ENCODE data around the gene PLCG2.

The PLCG2 gene

DNA sequence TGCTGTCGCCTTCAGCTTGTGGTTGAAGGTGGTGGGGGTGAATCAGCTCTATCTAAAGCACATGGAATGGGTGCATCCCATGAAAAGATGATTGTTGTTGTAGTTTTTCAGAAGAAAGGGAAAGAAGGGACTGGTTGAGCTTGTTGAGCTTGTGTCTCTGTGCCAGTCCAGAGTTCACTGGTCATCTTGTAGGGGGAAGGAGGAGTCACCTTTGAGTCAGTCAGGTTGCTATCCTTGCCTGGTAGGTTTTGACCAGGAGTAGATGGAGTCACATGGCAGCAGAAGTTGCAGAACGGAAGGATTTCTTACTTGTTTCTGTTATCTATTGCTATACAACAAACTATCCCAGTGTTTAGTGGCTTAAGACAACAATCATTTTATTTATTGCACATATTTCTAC is 73.3 kb downstream of the PLCG2 start:
- H3K4me3 ChIP-seq (ENCODE audit: low read depth, low read length), result no peak overlapping the region
- TF ChIP-seq POLR2A (IDR thresholded peaks at IDR 0.05; ENCODE audit: extremely low read depth, insufficient read length) (no peak), MYC (IDR thresholded peaks at IDR 0.05; ENCODE audit: low read depth, low read length) (no peak)
- TF ChIP-seq, protein P1, sequence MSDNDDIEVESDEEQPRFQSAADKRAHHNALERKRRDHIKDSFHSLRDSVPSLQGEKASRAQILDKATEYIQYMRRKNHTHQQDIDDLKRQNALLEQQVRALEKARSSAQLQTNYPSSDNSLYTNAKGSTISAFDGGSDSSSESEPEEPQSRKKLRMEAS (IDR thresholded peaks at IDR 0.05; ENCODE audit: low read depth, low read length), result no peak
- TF ChIP-seq, protein P2, sequence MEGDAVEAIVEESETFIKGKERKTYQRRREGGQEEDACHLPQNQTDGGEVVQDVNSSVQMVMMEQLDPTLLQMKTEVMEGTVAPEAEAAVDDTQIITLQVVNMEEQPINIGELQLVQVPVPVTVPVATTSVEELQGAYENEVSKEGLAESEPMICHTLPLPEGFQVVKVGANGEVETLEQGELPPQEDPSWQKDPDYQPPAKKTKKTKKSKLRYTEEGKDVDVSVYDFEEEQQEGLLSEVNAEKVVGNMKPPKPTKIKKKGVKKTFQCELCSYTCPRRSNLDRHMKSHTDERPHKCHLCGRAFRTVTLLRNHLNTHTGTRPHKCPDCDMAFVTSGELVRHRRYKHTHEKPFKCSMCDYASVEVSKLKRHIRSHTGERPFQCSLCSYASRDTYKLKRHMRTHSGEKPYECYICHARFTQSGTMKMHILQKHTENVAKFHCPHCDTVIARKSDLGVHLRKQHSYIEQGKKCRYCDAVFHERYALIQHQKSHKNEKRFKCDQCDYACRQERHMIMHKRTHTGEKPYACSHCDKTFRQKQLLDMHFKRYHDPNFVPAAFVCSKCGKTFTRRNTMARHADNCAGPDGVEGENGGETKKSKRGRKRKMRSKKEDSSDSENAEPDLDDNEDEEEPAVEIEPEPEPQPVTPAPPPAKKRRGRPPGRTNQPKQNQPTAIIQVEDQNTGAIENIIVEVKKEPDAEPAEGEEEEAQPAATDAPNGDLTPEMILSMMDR (IDR thresholded peaks at IDR 0.05; ENCODE audit: low read depth, low read length), result no peak
- DNase-seq (ENCODE audit: low read depth), result no peak

DNA sequence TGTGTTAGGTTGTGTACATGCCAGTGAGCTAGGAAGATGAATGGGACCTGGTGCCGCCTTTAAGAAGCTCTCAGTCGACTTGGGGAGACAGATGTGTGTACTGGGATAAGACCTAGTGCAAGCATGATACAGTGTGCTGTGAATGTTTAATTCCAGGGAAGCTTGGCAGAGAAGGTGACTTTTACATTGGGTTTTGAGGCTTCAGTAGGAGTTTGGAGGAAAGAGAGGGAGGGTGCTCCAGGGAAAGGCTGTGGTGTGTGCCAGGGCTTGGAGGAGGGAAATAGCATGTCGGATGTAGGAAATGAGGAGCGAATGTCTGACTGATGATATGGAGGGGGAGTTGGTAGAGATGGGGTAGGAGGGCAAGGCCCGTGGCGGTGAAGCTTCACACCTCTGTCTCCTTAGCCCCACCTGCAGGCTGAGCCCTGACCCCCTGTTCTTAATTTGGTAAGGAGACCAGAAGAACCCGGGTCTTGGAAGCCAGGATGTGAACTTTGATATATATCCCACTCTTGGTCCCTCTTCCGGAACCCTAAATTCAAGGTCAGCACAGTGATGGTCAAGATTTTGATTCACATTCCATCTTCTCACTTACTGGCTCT is 76.6 kb downstream of the PLCG2 start:
- peak; percentile 31 for DNase-seq (ENCODE audit: low read depth)
- TF ChIP-seq, protein P2 (IDR thresholded peaks at IDR 0.05; ENCODE audit: low read depth, low read length), result peak; percentile 17
- TF ChIP-seq MYC (IDR thresholded peaks at IDR 0.05; ENCODE audit: low read depth, low read length), result no peak
- TF ChIP-seq, protein P1 (IDR thresholded peaks at IDR 0.05; ENCODE audit: low read depth, low read length), result no peak
- no peak overlapping the region for H3K4me3 ChIP-seq (ENCODE audit: low read depth, low read length)

DNA sequence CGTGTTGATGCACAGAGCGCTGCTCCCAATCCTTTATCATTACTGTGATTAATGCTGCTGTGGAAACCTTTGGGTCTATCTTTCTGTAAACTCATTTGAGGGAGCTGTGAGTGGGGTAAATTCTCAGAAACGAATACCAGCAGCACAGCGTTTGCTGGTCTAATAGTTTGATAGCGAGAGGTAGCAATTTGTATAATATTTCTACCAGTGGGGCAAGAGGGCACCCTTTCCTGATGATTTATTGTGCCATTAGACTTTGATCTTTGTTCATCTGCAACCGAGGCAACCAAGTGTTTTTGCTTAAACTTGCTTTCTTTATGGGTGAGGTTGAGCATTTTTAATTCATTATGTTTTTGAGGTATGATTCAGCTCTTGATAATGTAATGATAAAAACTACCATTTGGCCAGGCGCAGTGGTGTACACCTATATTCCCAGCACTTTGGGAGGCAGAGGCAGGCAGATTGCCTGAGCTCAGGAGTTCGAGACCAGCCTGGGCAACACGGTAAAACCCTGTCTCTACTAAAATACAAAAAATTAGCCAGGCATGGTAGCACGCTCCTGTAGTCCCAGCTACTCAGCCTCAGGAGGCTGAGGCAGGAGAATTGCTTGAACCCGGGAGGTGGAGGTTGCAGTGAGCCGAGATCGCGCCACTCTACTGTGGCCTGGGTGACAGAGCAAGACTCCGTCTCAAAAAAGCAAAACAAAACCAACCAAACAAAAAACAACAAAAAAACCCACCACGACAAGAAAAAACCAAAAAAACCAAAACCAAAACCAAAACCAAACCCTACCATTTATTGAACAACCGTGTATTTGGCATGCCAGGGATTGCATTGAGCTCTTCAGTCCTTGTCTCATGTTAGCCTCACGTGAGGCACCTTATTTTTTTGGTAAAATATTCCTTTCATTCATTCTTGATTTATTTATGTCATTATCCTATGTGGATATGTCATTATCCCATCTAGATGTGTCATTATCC is 81.5 kb downstream of the PLCG2 start:
- no peak for TF ChIP-seq POLR2A (IDR thresholded peaks at IDR 0.05; ENCODE audit: extremely low read depth, insufficient read length)
- TF ChIP-seq, protein P1 (IDR thresholded peaks at IDR 0.05; ENCODE audit: low read depth, low read length), result no peak
- no peak for TF ChIP-seq MYC (IDR thresholded peaks at IDR 0.05; ENCODE audit: low read depth, low read length)
- TF ChIP-seq, protein P2 (IDR thresholded peaks at IDR 0.05; ENCODE audit: low read depth, low read length), result no peak
- H3K4me3 ChIP-seq (ENCODE audit: low read depth, low read length), result no peak overlapping the region
- DNase-seq (ENCODE audit: low read depth), result no peak

- TF ChIP-seq MYC (IDR thresholded peaks at IDR 0.05; ENCODE audit: low read depth, low read length) (no peak), POLR2A (IDR thresholded peaks at IDR 0.05; ENCODE audit: extremely low read depth, insufficient read length) (no peak)
- TF ChIP-seq, protein P1 (IDR thresholded peaks at IDR 0.05; ENCODE audit: low read depth, low read length), result no peak
- TF ChIP-seq, protein P2 (IDR thresholded peaks at IDR 0.05; ENCODE audit: low read depth, low read length), result no peak
- H3K4me3 ChIP-seq (ENCODE audit: low read depth, low read length), result no peak overlapping the region
- no peak for DNase-seq (ENCODE audit: low read depth)
These were observed 82.4 kb downstream of the PLCG2 start for GRCh38 chr16:81861503-81861902.

GRCh38 chr16:81861915-81862314 is 82.8 kb downstream of the PLCG2 start:
- TF ChIP-seq, protein P1 (IDR thresholded peaks at IDR 0.05; ENCODE audit: low read depth, low read length), result no peak
- TF ChIP-seq MYC (IDR thresholded peaks at IDR 0.05; ENCODE audit: low read depth, low read length) (no peak), POLR2A (IDR thresholded peaks at IDR 0.05; ENCODE audit: extremely low read depth, insufficient read length) (no peak)
- TF ChIP-seq, protein P2 (IDR thresholded peaks at IDR 0.05; ENCODE audit: low read depth, low read length), result no peak
- DNase-seq (ENCODE audit: low read depth), result no peak
- no peak overlapping the region for H3K4me3 ChIP-seq (ENCODE audit: low read depth, low read length)

Measured in NB4 (cell line).